Measurements from ENCODE around the gene ODR4. TPM values are rescaled to one million over a fixed set of nuclear protein-coding genes. Genes with fewer than 3 reads are reported as not detected.
"Not testable (repeated sequence)": the region's sequence is repeated elsewhere in the genome, so short reads cannot be mapped to it uniquely, and the experiment has no call there.

The ODR4 gene
- total and polyA plus RNA-seq, 10 donors, result 6.2 to 22.1 (median 16.9) TPM

GRCh38 chr1:186337554-186337953, 38.1 kb upstream of the ODR4 start:
- H3K36me3 ChIP-seq, result peaks cover 7 to 100% (median 98%) of the 10 kb centered on the region in 6 donors
- 97 to 99% (median 99%) methylated on average over 2 of the region's 2 CpGs for WGBS, 5 donors
- DNase-seq, result no peak
- H3K27me3 ChIP-seq (replicated peaks in 1 of 7), result no peaks in the 10 kb centered on the region
- H3K4me1 ChIP-seq, result no peaks in the 10 kb centered on the region
- no peaks in the 10 kb centered on the region for H3K9me3 ChIP-seq
- TF ChIP-seq POLR2A (IDR thresholded peaks at IDR 0.05) (no peak), POLR2AphosphoS5 (IDR thresholded peaks at IDR 0.05) (no peak), CTCF (IDR thresholded peaks at IDR 0.05 in 8 of 11, conservative IDR thresholded peaks at IDR 0.05 in 3 of 11) (no peak)
- H3K27ac ChIP-seq, result no peak overlapping the region
- intact Hi-C loops (cut with DNase I; ENCODE audit: low total_unique reads), result no loop called here
- no peak overlapping the region for H3K4me3 ChIP-seq

DNA sequence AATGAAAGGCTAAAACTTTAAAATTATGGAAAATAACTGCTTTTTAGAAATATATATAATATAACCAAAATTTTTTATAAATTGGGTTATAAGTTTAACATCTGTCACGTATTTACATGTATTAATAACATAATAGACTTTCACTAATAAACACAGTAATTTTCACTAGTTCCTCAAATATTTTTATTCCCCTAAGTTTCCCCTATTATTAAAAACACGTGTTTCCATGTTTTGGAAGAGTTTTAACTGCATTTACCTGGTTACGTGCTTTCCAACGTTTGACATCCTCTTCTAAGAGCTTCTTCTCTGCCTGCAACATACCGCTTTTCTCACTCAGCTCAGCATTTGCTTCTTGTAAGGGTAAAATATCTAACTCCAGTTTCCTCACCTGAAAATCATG, 34.9 kb upstream of the ODR4 start:
- 92 to 97% (median 95%) methylated on average over 5 of the region's 5 CpGs for WGBS, 5 donors
- intact Hi-C loops (cut with DNase I; ENCODE audit: low total_unique reads), result no loop called here
- peaks cover 4 to 100% (median 99%) of the 10 kb centered on the region in 6 donors for H3K36me3 ChIP-seq
- H3K9me3 ChIP-seq, result no peaks in the 10 kb centered on the region
- H3K27ac ChIP-seq, result no peak overlapping the region
- H3K4me3 ChIP-seq, result no peak overlapping the region
- no peak for TF ChIP-seq POLR2AphosphoS5 (IDR thresholded peaks at IDR 0.05)
- DNase-seq, result no peak
- H3K27me3 ChIP-seq (replicated peaks in 1 of 7), result no peaks in the 10 kb centered on the region
- H3K4me1 ChIP-seq, result no peaks in the 10 kb centered on the region

GRCh38 chr1:186347837-186348691, 27.6 kb upstream of the ODR4 start:
- WGBS, 5 donors, result 95 to 96% (median 96%) methylated on average over 8 of the region's 8 CpGs
- DNase-seq; H3K9me3 ChIP-seq; intact Hi-C loops (cut with DNase I; ENCODE audit: low total_unique reads); H3K27me3 ChIP-seq (replicated peaks in 1 of 7); H3K4me3 ChIP-seq; H3K4me1 ChIP-seq; H3K27ac ChIP-seq: not testable (repeated sequence)
- H3K36me3 ChIP-seq, result peaks cover 0 to 100% (median 95%) of the 10 kb centered on the region in 6 donors

DNA sequence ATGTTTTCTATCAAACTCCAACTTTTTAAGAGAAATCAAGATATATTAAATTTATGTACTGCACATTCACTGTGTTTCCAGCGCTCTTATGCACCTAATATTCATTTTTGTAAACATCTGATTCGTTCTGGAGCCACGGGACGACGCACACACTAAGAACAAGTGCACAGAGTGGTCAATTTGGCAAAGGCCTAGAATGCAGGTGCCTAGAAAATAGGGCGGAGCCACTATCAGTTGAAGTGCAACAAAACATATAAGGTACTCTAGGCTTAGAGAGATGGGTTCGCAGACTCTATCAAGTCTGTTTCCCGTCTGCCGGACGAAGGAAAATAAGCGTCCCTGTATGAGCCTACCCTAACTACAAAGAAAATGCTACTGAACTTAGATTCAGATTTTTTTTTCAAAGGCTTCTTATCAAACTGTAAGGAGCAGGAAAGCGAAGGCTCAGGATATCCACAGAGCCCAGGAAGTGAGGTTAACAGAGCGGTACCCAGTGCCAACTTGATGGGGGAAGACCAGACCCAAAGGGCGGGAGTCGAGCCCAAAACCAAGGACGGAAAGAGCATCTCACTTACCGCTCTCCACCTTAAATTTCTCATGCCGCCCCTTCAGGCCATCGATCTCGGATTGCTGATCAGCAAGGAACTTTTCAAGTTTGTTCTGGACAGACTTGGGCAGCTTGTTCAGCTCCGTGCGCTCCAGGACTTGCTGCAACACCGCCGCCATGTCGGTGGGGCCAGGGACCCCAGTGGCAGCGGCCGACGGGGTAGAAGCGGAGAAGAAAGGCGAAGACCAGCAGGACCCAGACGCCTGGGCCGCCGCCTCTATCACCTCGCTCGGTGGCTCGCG, 1.1 kb upstream of the ODR4 start:
- DNase-seq, result no peak
- H3K27me3 ChIP-seq (replicated peaks in 1 of 7), result no peaks in the 10 kb centered on the region
- H3K9me3 ChIP-seq, result no peaks in the 10 kb centered on the region
- H3K4me1 ChIP-seq, result peaks cover 31 to 78% (median 46%) of the 10 kb centered on the region in 6 donors
- H3K36me3 ChIP-seq, result peaks cover 0 to 39% (median 27%) of the 10 kb centered on the region in 6 donors
- H3K27ac ChIP-seq, result peak overlapping the region; percentile 93 to 98 (median 96)
- 1% methylated on average over 20 to 37 of the region's 37 CpGs for WGBS, 5 donors
- intact Hi-C loops (cut with DNase I; ENCODE audit: low total_unique reads), result no loop called here
- TF ChIP-seq CTCF (IDR thresholded peaks at IDR 0.05 in 8 of 11, conservative IDR thresholded peaks at IDR 0.05 in 3 of 11) (no peak), POLR2A (IDR thresholded peaks at IDR 0.05) (peak in 2 of 3 donors; percentile 4 to 45), POLR2AphosphoS5 (IDR thresholded peaks at IDR 0.05) (no peak)
- peak overlapping the region; percentile 74 to 99 (median 94) for H3K4me3 ChIP-seq

DNA sequence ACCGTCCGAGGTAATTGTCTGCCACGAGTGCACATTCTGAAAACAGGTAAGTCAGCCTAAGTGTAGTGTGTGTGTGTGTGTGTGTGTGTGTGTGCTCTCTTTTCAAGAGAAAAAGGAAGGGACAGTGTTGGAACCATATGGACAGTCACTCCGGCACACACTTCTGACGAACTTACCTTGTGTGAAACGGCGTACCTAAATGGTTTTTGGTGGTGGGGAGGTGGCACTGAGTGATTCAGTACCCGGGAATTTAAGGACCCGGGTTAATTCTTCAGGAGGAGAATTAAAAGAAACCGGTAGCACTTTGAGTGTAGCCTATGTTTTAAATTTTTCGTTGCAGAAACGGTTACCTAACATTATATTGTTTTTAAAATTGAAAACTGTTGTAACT, 286 bp downstream of the ODR4 start:
- intact Hi-C loops (cut with DNase I; ENCODE audit: low total_unique reads), result no loop called here

More for the DNA sequence above, 286 bp downstream of the ODR4 start:
- peaks cover 31 to 69% (median 46%) of the 10 kb centered on the region in 6 donors for H3K4me1 ChIP-seq
- H3K9me3 ChIP-seq, result no peaks in the 10 kb centered on the region
- H3K36me3 ChIP-seq, result peaks cover 0 to 39% (median 21%) of the 10 kb centered on the region in 6 donors
- TF ChIP-seq POLR2A (IDR thresholded peaks at IDR 0.05), result no peak
- no peak for TF ChIP-seq CTCF (IDR thresholded peaks at IDR 0.05 in 8 of 11, conservative IDR thresholded peaks at IDR 0.05 in 3 of 11)
- no peak for TF ChIP-seq POLR2AphosphoS5 (IDR thresholded peaks at IDR 0.05)
- DNase-seq, result no peak
- H3K27ac ChIP-seq, result peak overlapping the region; percentile 93 to 98 (median 96)
- WGBS, 5 donors, result 0% methylated on average over 12 of the region's 12 CpGs
- no peaks in the 10 kb centered on the region for H3K27me3 ChIP-seq (replicated peaks in 1 of 7)
- peak overlapping the region; percentile 74 to 99 (median 94) for H3K4me3 ChIP-seq
